MCF 10A (cell line): ENCODE results near the gene CLDN7. TPM values are rescaled to one million over a fixed set of nuclear protein-coding genes. Genes with fewer than 3 reads are reported as not detected.

Experiments
- BruUV-seq: library from RNA; stranded (reverse); fragments of 400-500 nt; replicated peaks from 2 replicates; lab custom pipeline; 2021; lab: Mats Ljungman, UMichigan
- CTCF ChIA-PET: fragments of 300-600 bp; sonication (Branson Sonifier 250); formaldehyde crosslinking; extraction: SDS; loops from one replicate; lab custom pipeline; 2021; ENCODE audit warnings: antibody characterized with exemption, inconsistent platforms; lab: Yijun Ruan, JAX
- POLR2A ChIA-PET: fragments of 300-600, 350-650 bp; sonication (Branson Sonifier 250); formaldehyde crosslinking; extraction: SDS; loops from one replicate; lab custom pipeline; 2020; ENCODE audit warnings: antibody characterized with exemption, inconsistent platforms; lab: Yijun Ruan, JAX
- DNase-seq: peaks from one replicate; pipeline ENCODE4 v3.0.0-alpha.2; 2018; ENCODE audit not compliant: unreplicated experiment
- H3K27ac Mint-ChIP-seq: one replicate; pipeline ENCODE4 v1.8.0; 2022; ENCODE audit warnings: mild to moderate bottlenecking, low read depth, mixed read lengths; ENCODE audit not compliant: unreplicated experiment
- H3K27me3 Mint-ChIP-seq: one replicate; pipeline ENCODE4 v1.8.0; 2022; ENCODE audit warnings: mixed read lengths; ENCODE audit not compliant: insufficient read depth, unreplicated experiment
- H3K36me3 Mint-ChIP-seq: one replicate; pipeline ENCODE4 v1.8.0; 2022; ENCODE audit warnings: mild to moderate bottlenecking, moderate library complexity, mixed read lengths; ENCODE audit not compliant: insufficient read depth, unreplicated experiment
- H3K4me1 Mint-ChIP-seq: one replicate; pipeline ENCODE4 v1.8.0; 2022; ENCODE audit warnings: mixed read lengths; ENCODE audit not compliant: insufficient read depth, unreplicated experiment
- H3K4me3 Mint-ChIP-seq: one replicate; pipeline ENCODE4 v1.8.0; 2022; ENCODE audit warnings: mild to moderate bottlenecking, moderate library complexity, mixed read lengths; ENCODE audit not compliant: unreplicated experiment
- H3K9me3 Mint-ChIP-seq: one replicate; pipeline ENCODE4 v1.8.0; 2022; ENCODE audit warnings: mixed read lengths; ENCODE audit not compliant: unreplicated experiment
- intact Hi-C: fragments of 100-400 bp; cut with micrococcal nuclease; formaldehyde crosslinking; loops from 2 replicates; pipeline ENCODE4 v1.14.1; 2022
- total RNA-seq: library from RNA; stranded (reverse); gene quantifications from 2 replicates; pipeline ENCODE4 v1.2.3, GENCODE V29; 2022
- TF ChIP-seq, protein P1 (sequence below): fragments of 200-600 bp; IDR thresholded peaks from one replicate; pipeline ENCODE4 v1.8.0; 2022; ENCODE audit warnings: antibody characterized with exemption, mild to moderate bottlenecking; ENCODE audit not compliant: unreplicated experiment

CLDN7 gene
- total RNA-seq, 1 experiment from 2014 or later = 23.9 TPM

DNA sequence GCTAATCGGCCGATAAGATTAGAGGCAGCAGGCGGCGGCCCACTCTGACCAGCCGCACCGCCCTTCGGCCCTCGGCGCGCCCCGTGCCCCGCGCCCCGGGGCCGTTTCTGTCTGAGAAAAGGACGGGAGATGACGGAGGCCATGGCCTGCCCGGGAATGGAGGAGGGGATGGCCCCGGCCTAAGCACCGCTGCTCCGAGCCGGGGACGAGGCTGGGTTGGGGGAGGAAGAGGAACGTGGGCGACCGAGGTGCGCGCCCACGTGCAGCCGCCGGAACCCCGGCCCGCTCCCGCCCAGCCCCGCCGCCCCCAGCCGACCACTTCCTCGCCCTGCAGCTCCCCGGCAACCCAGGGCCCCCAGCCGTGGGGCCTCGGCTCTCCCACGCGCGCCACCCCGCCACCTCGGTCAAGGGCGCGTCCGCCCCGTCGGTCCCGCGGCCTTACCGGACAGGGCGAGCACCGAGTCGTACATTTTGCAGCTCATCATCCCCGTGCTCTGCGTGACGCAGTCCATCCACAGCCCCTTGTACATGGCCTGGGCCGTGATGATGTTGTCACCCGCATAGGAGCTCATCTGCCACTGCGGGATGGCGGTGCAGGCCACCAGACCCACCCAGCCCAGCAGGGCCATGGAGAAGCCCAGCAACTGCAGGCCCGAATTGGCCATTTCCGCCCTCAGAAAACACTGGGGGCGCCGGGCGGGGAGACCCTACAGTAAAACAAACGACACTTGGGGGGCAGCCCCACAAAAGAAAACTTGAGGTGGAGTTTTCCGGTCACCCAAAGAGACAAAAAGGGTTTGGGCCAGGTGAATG is 693 bp downstream of the CLDN7 start:
- Mint-ChIP-seq H3K27me3 (no peaks in the 10 kb centered on the region), H3K4me3 (peak overlapping the region; percentile 73), H3K4me1 (peaks cover 35% of the 10 kb centered on the region), H3K36me3 (peaks cover 27% of the 10 kb centered on the region), H3K27ac (peak overlapping the region; percentile 79), H3K9me3 (no peaks in the 10 kb centered on the region)
- POLR2A ChIA-PET = interaction anchor here (0.6 to 1.2 kb wide), 3 partner anchors 22 to 160 kb away, joined by 3 to 6 read pairs (median 4); partner anchors contain the start of genes ACADVL, DLG4 and PHF23
- TF ChIP-seq, protein P1, sequence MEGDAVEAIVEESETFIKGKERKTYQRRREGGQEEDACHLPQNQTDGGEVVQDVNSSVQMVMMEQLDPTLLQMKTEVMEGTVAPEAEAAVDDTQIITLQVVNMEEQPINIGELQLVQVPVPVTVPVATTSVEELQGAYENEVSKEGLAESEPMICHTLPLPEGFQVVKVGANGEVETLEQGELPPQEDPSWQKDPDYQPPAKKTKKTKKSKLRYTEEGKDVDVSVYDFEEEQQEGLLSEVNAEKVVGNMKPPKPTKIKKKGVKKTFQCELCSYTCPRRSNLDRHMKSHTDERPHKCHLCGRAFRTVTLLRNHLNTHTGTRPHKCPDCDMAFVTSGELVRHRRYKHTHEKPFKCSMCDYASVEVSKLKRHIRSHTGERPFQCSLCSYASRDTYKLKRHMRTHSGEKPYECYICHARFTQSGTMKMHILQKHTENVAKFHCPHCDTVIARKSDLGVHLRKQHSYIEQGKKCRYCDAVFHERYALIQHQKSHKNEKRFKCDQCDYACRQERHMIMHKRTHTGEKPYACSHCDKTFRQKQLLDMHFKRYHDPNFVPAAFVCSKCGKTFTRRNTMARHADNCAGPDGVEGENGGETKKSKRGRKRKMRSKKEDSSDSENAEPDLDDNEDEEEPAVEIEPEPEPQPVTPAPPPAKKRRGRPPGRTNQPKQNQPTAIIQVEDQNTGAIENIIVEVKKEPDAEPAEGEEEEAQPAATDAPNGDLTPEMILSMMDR = no peak
- CTCF ChIA-PET = interaction anchor here (0.6 kb wide), 1 partner anchor 159 kb away, joined by 3 read pairs; no protein-coding TSS in a partner anchor
- no TSS peak for BruUV-seq
- DNase-seq = no peak
- intact Hi-C loops = no loop called here

- peak; percentile 87 for DNase-seq
- CTCF ChIA-PET = interaction anchor here (0.6 kb wide), 1 partner anchor 160 kb away, joined by 3 read pairs; no protein-coding TSS in a partner anchor
- BruUV-seq = TSS peak; percentile 75
- Mint-ChIP-seq H3K36me3 (peaks cover 35% of the 10 kb centered on the region), H3K27me3 (no peaks in the 10 kb centered on the region), H3K4me1 (peaks cover 36% of the 10 kb centered on the region), H3K4me3 (peak overlapping the region; percentile 73), H3K9me3 (no peaks in the 10 kb centered on the region), H3K27ac (peak overlapping the region; percentile 79)
- intact Hi-C loops = no loop called here
- TF ChIP-seq, protein P1 = no peak
- POLR2A ChIA-PET = interaction anchor here (0.6 to 7.7 kb wide), 10 partner anchors 10 to 225 kb away, joined by 3 to 92 read pairs (median 6); partner anchors contain the start of genes ACADVL, CTDNEP1, DLG4 and DVL2
Measured at GRCh38 chr17:7260651-7261378, 1.5 kb downstream of the CLDN7 start.

- Mint-ChIP-seq H3K27me3 (no peaks in the 10 kb centered on the region), H3K36me3 (peaks cover 41% of the 10 kb centered on the region), H3K4me3 (peak overlapping the region; percentile 73), H3K9me3 (no peaks in the 10 kb centered on the region), H3K4me1 (peaks cover 36% of the 10 kb centered on the region), H3K27ac (peak overlapping the region; percentile 79)
- DNase-seq = no peak
- TF ChIP-seq, protein P1 = no peak
- CTCF ChIA-PET = interaction anchor here (0.9 to 1.8 kb wide), 3 partner anchors 21 to 40 kb away, joined by 4 to 7 read pairs (median 4); partner anchors contain the start of gene SLC2A4
- intact Hi-C loops = no loop called here
- POLR2A ChIA-PET = interaction anchor here (0.9 to 7.7 kb wide), 10 partner anchors 9 to 225 kb away, joined by 3 to 92 read pairs (median 8); partner anchors contain the start of genes ACADVL, CTDNEP1, DLG4 and DVL2
- no TSS peak for BruUV-seq
Measured at GRCh38 chr17:7260151-7260550, 2.1 kb downstream of the CLDN7 start.
